T47D (cell line): ENCODE data around the gene SF3B1.

ENCODE experiments used
- DNase-seq, 2 experiments: peaks; one replicate each; pipeline versions ENCODE4 v3.0.0 to v3.0.0-alpha.2; 2011 to 2012; ENCODE audit warnings: low read depth in 1 of 2, low spot score in 1 of 2
- JUND ChIP-seq: IDR thresholded peaks from 2 replicates; pipeline ENCODE4 v1.6.1; 2012; ENCODE audit warnings: low read depth
- in situ Hi-C: cut with HindIII; loops from 2 replicates; pipeline ENCODE4 v1.10.0; 2016; ENCODE audit warnings: low sequenced_read_pairs, low pct_unique_long_range_greater_than_20kb

The SF3B1 gene

GRCh38 chr2:197340591-197340990, 94.2 kb downstream of the SF3B1 start:
- DNase-seq, result no peak
- in situ Hi-C loops, result no loop called here
- no peak for TF ChIP-seq JUND
